Tibial nerve (tissue), 4 donors: Measurements from ENCODE around the gene NCOA3.

Experiments used
- CTCF ChIP-seq, 5 experiments: fragments of 200-600 bp in 3 of 5; fragments of 450-650 bp in 2 of 5; sonication (generic) in 3 of 5; IDR thresholded peaks; one replicate each; pipeline ENCODE4 v1.5.1; 2016 to 2019; ENCODE audit warnings: antibody characterized with exemption in 5 of 5, mild to moderate bottlenecking in 3 of 5, moderate library complexity in 2 of 5
- EP300 ChIP-seq, 2 donors: sonication (generic); formaldehyde crosslinking; IDR thresholded peaks; one replicate each; pipeline ENCODE4 v1.6.1; 2017; ENCODE audit warnings: antibody characterized with exemption in 2 of 2, mild to moderate bottlenecking in 1 of 2
- POLR2A ChIP-seq, 2 donors: fragments of 450-650 bp; IDR thresholded peaks; one replicate each; pipeline ENCODE4 v1.6.1; 2017; ENCODE audit warnings: antibody characterized with exemption in 2 of 2, mild to moderate bottlenecking in 2 of 2, moderate library complexity in 2 of 2

GRCh38 chr20:47475419-47476044 lies 26.2 kb upstream of the NCOA3 start:
- TF ChIP-seq POLR2A (IDR thresholded peaks at IDR 0.05) (no peak), CTCF (IDR thresholded peaks at IDR 0.05) (no peak), EP300 (IDR thresholded peaks at IDR 0.05) (no peak)
